GM12878 (cell line): ENCODE results near the gene SRPRB. TPM values are rescaled to one million over a fixed set of nuclear protein-coding genes. Genes with fewer than 3 reads are reported as not detected.

Experiments used
- ATAC-seq: fragments of 200-7000 bp; cut with Tn5 transposase; 3 replicates; pipeline ENCODE4 v1.9.1; 2020; ENCODE audit warnings: mild to moderate bottlenecking, moderate library complexity
- BruUV-seq: library from RNA; stranded (reverse); fragments of 400-500 nt; replicated peaks from 2 replicates; lab custom pipeline; 2021; lab: Mats Ljungman, UMichigan
- CTCF ChIA-PET: fragments of 300-600 bp; sonication (Branson Sonifier 250); formaldehyde crosslinking; extraction: SDS; loops from one replicate; lab custom pipeline; 2021; ENCODE audit warnings: inconsistent platforms; lab: Yijun Ruan, JAX
- POLR2A ChIA-PET: fragments of 350-600 bp; formaldehyde crosslinking; extraction: SDS; loops from one replicate; lab custom pipeline; 2021; ENCODE audit warnings: inconsistent platforms; lab: Charles Lee
- RAD21 ChIA-PET: fragments of 300-600 bp; sonication (Branson Sonifier 250); formaldehyde crosslinking; loops from one replicate; lab custom pipeline; 2023; ENCODE audit warnings: antibody characterized with exemption; ENCODE audit not compliant: unreplicated experiment; lab: Charles Lee
- SMC1A ChIA-PET: fragments of 300-600 bp; sonication (Branson Sonifier 250); formaldehyde crosslinking; loops from one replicate; lab custom pipeline; 2023; ENCODE audit not compliant: unreplicated experiment, uncharacterized antibody; lab: Charles Lee
- DNase-seq: peaks from one replicate; pipeline ENCODE4 v3.0.0-alpha.2; 2011; ENCODE audit warnings: low read depth, low spot score
- FAIRE-seq: peaks from 3 replicates; lab custom pipeline; 2011; peaks lifted over from hg19 to GRCh38; lab: Jason Lieb, UNC
- H2AFZ ChIP-seq: 2 replicates; pipeline ENCODE4 v1.6.0; 2011; ENCODE audit warnings: low read depth, low read length, control low read depth; ENCODE audit not compliant: control insufficient read depth
- H3K27ac ChIP-seq: 2 replicates; pipeline ENCODE4 v1.5.1; 2011; ENCODE audit warnings: control low read depth; ENCODE audit not compliant: control insufficient read depth, insufficient read depth
- H3K27me3 ChIP-seq, 2 experiments: replicated peaks in 1 of 2; 2 replicates each; pipeline versions ENCODE4 v1.6.0 to v1.6.1; 2011; ENCODE audit warnings: low read length in 1 of 2; ENCODE audit not compliant: control insufficient read depth in 2 of 2, insufficient read depth in 2 of 2
- H3K36me3 ChIP-seq, 2 experiments: 2 replicates each; pipeline ENCODE4 v1.5.1; 2011; ENCODE audit warnings: low read length in 1 of 2; ENCODE audit not compliant: control insufficient read depth in 2 of 2, insufficient read depth in 2 of 2
- H3K4me1 ChIP-seq: 2 replicates; pipeline ENCODE4 v1.6.1; 2011; ENCODE audit warnings: mild to moderate bottlenecking, low read length, moderate library complexity, mixed read lengths; ENCODE audit not compliant: control insufficient read depth, insufficient read depth
- H3K4me2 ChIP-seq: 2 replicates; pipeline ENCODE4 v1.6.0; 2011; ENCODE audit warnings: control low read depth; ENCODE audit not compliant: control insufficient read depth, insufficient read depth
- H3K4me3 ChIP-seq: fragments of 200-600 bp; sonication (generic); 2 replicates; pipeline ENCODE4 v1.5.1; 2016
- H3K79me2 ChIP-seq: 2 replicates; pipeline ENCODE4 v1.6.0; 2011; ENCODE audit warnings: low read length; ENCODE audit not compliant: control insufficient read depth, insufficient read depth
- H3K9ac ChIP-seq: 2 replicates; pipeline ENCODE4 v1.8.0; 2011; ENCODE audit warnings: low read length, control low read depth, mixed read lengths; ENCODE audit not compliant: control insufficient read depth, insufficient read depth
- H3K9me3 ChIP-seq: replicated peaks from 3 replicates; pipeline ENCODE4 v1.5.1; 2011; ENCODE audit warnings: mild to moderate bottlenecking, low read length; ENCODE audit not compliant: control insufficient read depth, insufficient read depth
- H4K20me1 ChIP-seq: 2 replicates; pipeline ENCODE4 v1.6.0; 2011; ENCODE audit not compliant: control insufficient read depth, insufficient read depth
- FOXM1 ChIP-seq: IDR thresholded peaks from 2 replicates; pipeline ENCODE4 v1.6.1; 2012; ENCODE audit warnings: low read depth, mild to moderate bottlenecking, inconsistent platforms, low read length, moderate library complexity
- POLR2A ChIP-seq: IDR thresholded peaks from 2 replicates; pipeline ENCODE4 v1.6.1; 2011; ENCODE audit warnings: low read depth, mild to moderate bottlenecking, low read length
- ZNF24 ChIP-seq: fragments of 450-650 bp; IDR thresholded peaks from 2 replicates; pipeline ENCODE4 v1.6.1; 2017; ENCODE audit warnings: antibody characterized with exemption, mild to moderate bottlenecking
- WGBS: methylation state at CpG from one replicate; pipeline ENCODE4 v1.1.6; 2016; ENCODE audit warnings: low lambda C conversion rate; ENCODE audit not compliant: insufficient replicate concordance, insufficient coverage; ENCODE audit errors: missing lambda C conversion rate; 5-methylcytosine and 5-hydroxymethylcytosine counted together
- in situ Hi-C: fragments of 300-500 bp; cut with MboI; formaldehyde crosslinking; loops from 9 replicates; pipeline ENCODE4 v1.14.3; 2018; ENCODE audit warnings: mixed read lengths
- intact Hi-C: fragments of 100-400 bp; cut with micrococcal nuclease; formaldehyde crosslinking; loops from one replicate; pipeline ENCODE4 v1.14.2; 2022; ENCODE audit not compliant: unreplicated experiment
- polyA plus RNA-seq, 11 experiments: library from polyadenylated mRNA; depleted of rRNA in 4 of 11; unstranded in 6 of 11; stranded (reverse) in 5 of 11; fragments of >200 nt; fragmentation: Nextera tagmentation in 4 of 11; fragmentation: Illumina TruSeq in 1 of 11; extraction: Ambion mirVana in 4 of 11; extraction: Trizol in 1 of 11; gene quantifications; 1 replicate in 1 of 11; 2 replicates in 10 of 11; pipeline versions ENCODE4 v1.2.1 to v1.2.3, GENCODE V29; 2011 to 2016; ENCODE audit warnings: inconsistent platforms in 2 of 11, missing spikeins in 2 of 11, low read depth in 1 of 11
- total RNA-seq, 4 experiments: library from RNA; depleted of rRNA in 3 of 4; stranded (reverse); fragments of >200 nt in 3 of 4; fragmentation: Illumina TruSeq in 1 of 4; extraction: Trizol in 1 of 4; gene quantifications; 2 replicates each; pipeline versions ENCODE4 v1.2.1 to v1.2.3, GENCODE V29; 2013 to 2021
- TF ChIP-seq, protein P1 (sequence below): fragments of 150-350 bp; IDR thresholded peaks from 2 replicates; pipeline ENCODE4 v1.6.1; 2016; ENCODE audit warnings: low read depth, low read length
- TF ChIP-seq, protein P2 (sequence below): fragments of 450-650 bp; IDR thresholded peaks from 2 replicates; pipeline ENCODE4 v1.6.1; 2017; ENCODE audit warnings: mild to moderate bottlenecking

Gene SRPRB
- total and polyA plus RNA-seq, 10 of the 15 experiments (the other 5 are each of a cell fraction or from before 2014, with no cell fraction given), result 30.6 to 107 (median 46.6) TPM

- TF ChIP-seq, protein P1, sequence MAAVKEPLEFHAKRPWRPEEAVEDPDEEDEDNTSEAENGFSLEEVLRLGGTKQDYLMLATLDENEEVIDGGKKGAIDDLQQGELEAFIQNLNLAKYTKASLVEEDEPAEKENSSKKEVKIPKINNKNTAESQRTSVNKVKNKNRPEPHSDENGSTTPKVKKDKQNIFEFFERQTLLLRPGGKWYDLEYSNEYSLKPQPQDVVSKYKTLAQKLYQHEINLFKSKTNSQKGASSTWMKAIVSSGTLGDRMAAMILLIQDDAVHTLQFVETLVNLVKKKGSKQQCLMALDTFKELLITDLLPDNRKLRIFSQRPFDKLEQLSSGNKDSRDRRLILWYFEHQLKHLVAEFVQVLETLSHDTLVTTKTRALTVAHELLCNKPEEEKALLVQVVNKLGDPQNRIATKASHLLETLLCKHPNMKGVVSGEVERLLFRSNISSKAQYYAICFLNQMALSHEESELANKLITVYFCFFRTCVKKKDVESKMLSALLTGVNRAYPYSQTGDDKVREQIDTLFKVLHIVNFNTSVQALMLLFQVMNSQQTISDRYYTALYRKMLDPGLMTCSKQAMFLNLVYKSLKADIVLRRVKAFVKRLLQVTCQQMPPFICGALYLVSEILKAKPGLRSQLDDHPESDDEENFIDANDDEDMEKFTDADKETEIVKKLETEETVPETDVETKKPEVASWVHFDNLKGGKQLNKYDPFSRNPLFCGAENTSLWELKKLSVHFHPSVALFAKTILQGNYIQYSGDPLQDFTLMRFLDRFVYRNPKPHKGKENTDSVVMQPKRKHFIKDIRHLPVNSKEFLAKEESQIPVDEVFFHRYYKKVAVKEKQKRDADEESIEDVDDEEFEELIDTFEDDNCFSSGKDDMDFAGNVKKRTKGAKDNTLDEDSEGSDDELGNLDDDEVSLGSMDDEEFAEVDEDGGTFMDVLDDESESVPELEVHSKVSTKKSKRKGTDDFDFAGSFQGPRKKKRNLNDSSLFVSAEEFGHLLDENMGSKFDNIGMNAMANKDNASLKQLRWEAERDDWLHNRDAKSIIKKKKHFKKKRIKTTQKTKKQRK, result no peak
- TF ChIP-seq FOXM1 (no peak), ZNF24 (no peak)
- TF ChIP-seq, all 136 proteins: peak for 0
Observed at GRCh38 chr3:133820129-133820528, 14.5 kb downstream of the SRPRB start (continued).

GRCh38 chr3:133820889-133821675 lies 15.5 kb downstream of the SRPRB start:
- ATAC-seq (no peak), DNase-seq (no peak), FAIRE-seq (no peak)
- ChIA-PET POLR2A (no interaction called here), SMC1A (interaction anchor here (1.4 kb wide), 1 partner anchor 104 kb away, joined by 3 read pairs; no protein-coding TSS in a partner anchor), RAD21 (no interaction called here), CTCF (interaction anchor here (1.3 kb wide), 1 partner anchor 397 kb away, joined by 3 read pairs; no protein-coding TSS in a partner anchor)
- TF ChIP-seq, protein P2, sequence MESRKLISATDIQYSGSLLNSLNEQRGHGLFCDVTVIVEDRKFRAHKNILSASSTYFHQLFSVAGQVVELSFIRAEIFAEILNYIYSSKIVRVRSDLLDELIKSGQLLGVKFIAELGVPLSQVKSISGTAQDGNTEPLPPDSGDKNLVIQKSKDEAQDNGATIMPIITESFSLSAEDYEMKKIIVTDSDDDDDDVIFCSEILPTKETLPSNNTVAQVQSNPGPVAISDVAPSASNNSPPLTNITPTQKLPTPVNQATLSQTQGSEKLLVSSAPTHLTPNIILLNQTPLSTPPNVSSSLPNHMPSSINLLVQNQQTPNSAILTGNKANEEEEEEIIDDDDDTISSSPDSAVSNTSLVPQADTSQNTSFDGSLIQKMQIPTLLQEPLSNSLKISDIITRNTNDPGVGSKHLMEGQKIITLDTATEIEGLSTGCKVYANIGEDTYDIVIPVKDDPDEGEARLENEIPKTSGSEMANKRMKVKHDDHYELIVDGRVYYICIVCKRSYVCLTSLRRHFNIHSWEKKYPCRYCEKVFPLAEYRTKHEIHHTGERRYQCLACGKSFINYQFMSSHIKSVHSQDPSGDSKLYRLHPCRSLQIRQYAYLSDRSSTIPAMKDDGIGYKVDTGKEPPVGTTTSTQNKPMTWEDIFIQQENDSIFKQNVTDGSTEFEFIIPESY, result no peak
- 0 out of 2 replicates have a peak, but pooled peaks have one; percentile 27 for TF ChIP-seq POLR2A
- Histone ChIP-seq H3K4me1 (no peaks in the 10 kb centered on the region), H3K9me3 (no peaks in the 10 kb centered on the region), H3K9ac (no peak overlapping the region), H3K36me3 (peaks cover 17 to 29% of the 10 kb centered on the region in 2 experiments), H4K20me1 (no peaks in the 10 kb centered on the region; the same call in 1 of the 2 replicates), H2AFZ (no peak overlapping the region), H3K27ac (no peak overlapping the region), H3K27me3 (no peaks in the 10 kb centered on the region), H3K4me3 (no peak overlapping the region), H3K4me2 (no peak overlapping the region), H3K79me2 (no peaks in the 10 kb centered on the region)
- no TSS peak for BruUV-seq
- 67% methylated on average over 3 of the region's 3 CpGs for WGBS
- in situ Hi-C loops, result loop anchor here (5.0 to 10.0 kb wide), 2 partner anchors 101 to 394 kb away; no protein-coding TSS in a partner anchor
- intact Hi-C loops, result no loop called here
